Cerebellar cortex (tissue), 1 donor: ENCODE results near the gene PKD1.
A peak's percentile ranks its signal among the peaks of the same experiment; 100 is the strongest.

Experiments
- DNase-seq: peaks from one replicate; pipeline ENCODE4 v3.0.0-alpha.2; 2015; ENCODE audit warnings: low spot score

The PKD1 gene

GRCh38 chr16:2087748-2088631 is 47.7 kb downstream of the PKD1 start:
- DNase-seq: peak; percentile 84

GRCh38 chr16:2086812-2087747 is 48.6 kb downstream of the PKD1 start:
- DNase-seq: no peak

- peak; percentile 91 for DNase-seq
Observed at GRCh38 chr16:2086106-2086742, 49.5 kb downstream of the PKD1 start.

GRCh38 chr16:2085669-2086068 is 50.0 kb downstream of the PKD1 start:
- DNase-seq: no peak

- DNase-seq: peak; percentile 61
Observed at GRCh38 chr16:2084895-2085625, 50.6 kb downstream of the PKD1 start.

- no peak for DNase-seq
Observed at GRCh38 chr16:2083876-2084780, 51.6 kb downstream of the PKD1 start.

GRCh38 chr16:2083409-2083808 is 52.3 kb downstream of the PKD1 start:
- no peak for DNase-seq

- no peak for DNase-seq
Observed at GRCh38 chr16:2082983-2083364, 52.7 kb downstream of the PKD1 start.

- peak; percentile 81 for DNase-seq
Observed at GRCh38 chr16:2082171-2082982, 53.3 kb downstream of the PKD1 start.

GRCh38 chr16:2081201-2082084 is 54.3 kb downstream of the PKD1 start:
- DNase-seq: peak; percentile 14

GRCh38 chr16:2079991-2080390 is 55.7 kb downstream of the PKD1 start:
- DNase-seq: no peak

- no peak for DNase-seq
Observed at GRCh38 chr16:2079311-2079800, 56.3 kb downstream of the PKD1 start.

GRCh38 chr16:2078691-2079090 is 57.0 kb downstream of the PKD1 start:
- DNase-seq: no peak

GRCh38 chr16:2078096-2078495 is 57.6 kb downstream of the PKD1 start:
- no peak for DNase-seq

- DNase-seq: no peak
Observed at GRCh38 chr16:2077696-2078095, 58.0 kb downstream of the PKD1 start.

GRCh38 chr16:2077016-2077415 is 58.7 kb downstream of the PKD1 start:
- no peak for DNase-seq

GRCh38 chr16:2076072-2076865 is 59.4 kb downstream of the PKD1 start:
- no peak for DNase-seq

GRCh38 chr16:2075631-2076030 is 60.1 kb downstream of the PKD1 start:
- DNase-seq: no peak
